Motor neuron (in vitro differentiated cells): Measurements from ENCODE around the gene EIF3A. TPM values are rescaled to one million over a fixed set of nuclear protein-coding genes. Genes with fewer than 3 reads are reported as not detected.

Source experiments
- ATAC-seq, 8 experiments: fragments of 200-7000 bp; cut with Tn5 transposase; replicated peaks in 6 of 8; 2 replicates each; pipeline ENCODE4 v1.8.0; 2021; ENCODE audit warnings: mild to moderate bottlenecking in 8 of 8, moderate library complexity in 8 of 8
- H3K27ac ChIP-seq, 2 donors: fragments of 250-450 bp; sonication (Bioruptor Pico); 2 replicates each; pipeline ENCODE4 v1.9.0; 2021; ENCODE audit warnings: antibody characterized with exemption in 2 of 2, mild to moderate bottlenecking in 2 of 2, moderate library complexity in 1 of 2
- H3K4me1 ChIP-seq, 2 donors: fragments of 250-450 bp; sonication (Bioruptor Pico); replicated peaks in 1 of 2; 2 replicates each; pipeline ENCODE4 v1.6.1; 2021; ENCODE audit warnings: antibody characterized with exemption in 2 of 2, mild to moderate bottlenecking in 2 of 2, moderate library complexity in 1 of 2
- H3K4me3 ChIP-seq, 5 donors: fragments of 250-450 bp; sonication (Bioruptor Pico); 2 replicates each; pipeline ENCODE4 v1.9.0; 2021; ENCODE audit warnings: antibody characterized with exemption in 5 of 5, mild to moderate bottlenecking in 5 of 5, moderate library complexity in 4 of 5
- WGBS, 10 experiments: fragments of 450-650 bp; shearing (Covaris generic); methylation state at CpG; one replicate each; pipeline ENCODE4 v1.0.0; 2022; 5-methylcytosine and 5-hydroxymethylcytosine counted together
- in situ Hi-C, 9 experiments: fragments of 400-800 bp; cut with MboI; loops; one replicate each; pipeline ENCODE4 v1.15.0; 2021; ENCODE audit warnings: low sequenced_read_pairs in 9 of 9, low pct_unique_long_range_greater_than_20kb in 2 of 9; ENCODE audit not compliant: unreplicated experiment in 9 of 9
- total RNA-seq, 8 experiments: library from RNA; unstranded; fragments of 300-600 nt; gene quantifications; 2 replicates each; pipeline versions ENCODE4 v1.2.3 to v1.2.4, GENCODE V29; 2022

Gene EIF3A
- total RNA-seq, 8 experiments from 2014 or later: 75.7 to 184 (median 113) TPM

GRCh38 chr10:119090026-119090795, 9.6 kb upstream of the EIF3A start:
- WGBS, 10 experiments: 76 to 94% (median 85%) methylated on average over 1 to 11 of the region's 13 CpGs
- no peak overlapping the region for H3K4me3 ChIP-seq
- in situ Hi-C loops: no loop called here
- no peaks in the 10 kb centered on the region for H3K4me1 ChIP-seq
- no peak for ATAC-seq
- H3K27ac ChIP-seq: no peak overlapping the region

DNA sequence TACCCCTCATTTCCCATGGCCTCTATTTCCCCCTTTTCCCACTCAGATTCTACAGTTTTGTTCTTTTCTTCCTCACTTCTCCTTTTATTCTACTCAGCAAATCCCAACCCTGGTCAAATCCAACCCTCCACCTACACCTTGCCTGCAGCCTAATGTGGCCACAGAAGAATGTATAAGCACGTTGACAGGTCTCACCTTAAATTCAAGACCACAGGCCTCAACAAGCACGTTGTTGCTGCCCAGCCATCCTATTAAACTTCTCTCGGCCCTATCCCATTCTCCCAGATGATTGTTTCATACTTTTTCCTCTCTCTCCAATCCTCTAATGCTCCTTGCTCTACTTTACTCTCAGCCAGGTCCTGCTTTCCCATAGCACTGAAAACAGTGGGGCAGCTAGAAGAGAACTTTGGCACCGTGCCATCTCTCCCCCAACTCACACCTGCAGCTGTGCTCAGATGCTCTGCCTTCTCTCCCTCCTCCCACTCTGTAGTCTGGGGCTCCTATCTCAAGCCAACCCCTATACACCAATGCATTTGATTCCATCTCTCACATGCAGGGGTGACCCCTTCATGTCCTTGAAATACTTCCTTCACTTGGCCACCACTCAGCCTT, 6.8 kb upstream of the EIF3A start:
- in situ Hi-C loops: no loop called here
- 45 to 81% (median 56%) methylated on average over 2 to 4 of the region's 4 CpGs for WGBS, 10 experiments
- H3K4me1 ChIP-seq: no peaks in the 10 kb centered on the region
- H3K4me3 ChIP-seq: no peak overlapping the region
- ATAC-seq: no peak
- H3K27ac ChIP-seq: no peak overlapping the region

- Histone ChIP-seq H3K4me3 (no peak overlapping the region), H3K27ac (no peak overlapping the region), H3K4me1 (peaks cover 0 to 5% of the 10 kb centered on the region in 2 donors)
- ATAC-seq: no peak
- in situ Hi-C loops: no loop called here
- 33 to 100% (median 96%) methylated on average over 1 to 8 of the region's 11 CpGs; no CpG with 5 or more reads in 2 of the 10 experiments for WGBS, 10 experiments
Observed at GRCh38 chr10:119084896-119085295, 4.3 kb upstream of the EIF3A start.

DNA sequence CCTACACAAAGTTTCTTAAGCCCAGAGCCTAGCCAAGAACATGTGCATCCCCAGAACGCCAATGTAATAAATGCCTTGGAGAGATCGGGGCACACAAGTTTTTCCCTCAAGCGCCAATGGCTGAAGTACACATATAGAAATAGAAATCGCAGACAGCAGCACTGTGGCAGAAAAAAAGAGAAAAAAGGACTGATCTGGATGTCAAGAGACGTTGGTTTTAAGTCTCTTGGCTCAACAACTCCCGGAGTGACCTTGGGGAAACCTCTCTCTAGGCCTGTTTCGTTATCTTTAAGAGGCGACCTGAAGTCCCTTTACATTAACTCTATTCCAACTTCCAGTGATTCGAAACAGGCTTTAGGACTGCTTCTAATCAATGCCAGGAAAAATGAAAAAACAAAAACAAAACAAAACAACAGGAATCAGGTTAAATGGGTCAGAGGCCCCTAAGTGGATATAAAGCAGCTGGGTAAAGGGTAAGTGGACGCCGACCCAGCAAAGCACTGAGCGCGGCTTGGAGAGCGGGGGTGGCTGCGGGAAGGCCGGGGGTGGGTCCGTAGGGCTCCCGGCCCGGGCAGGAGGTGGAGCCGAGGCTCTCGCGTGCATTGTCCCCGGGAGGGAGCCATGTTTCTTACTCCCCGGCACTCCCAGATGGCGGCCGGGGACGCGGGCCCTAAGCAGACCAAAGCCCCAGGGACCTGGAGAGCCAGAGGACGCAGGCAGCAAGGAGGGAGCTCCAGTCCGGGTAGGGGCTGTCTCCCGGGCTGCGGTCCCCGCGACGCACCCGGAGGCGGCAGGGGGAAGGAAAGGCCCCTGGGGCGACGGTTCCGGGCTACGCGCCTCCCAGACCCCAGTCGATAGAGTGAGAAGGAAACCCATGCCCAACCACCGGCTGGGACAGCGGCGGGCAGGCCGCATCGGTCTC, 757 bp downstream of the EIF3A start:
- in situ Hi-C loops: no loop called here
- H3K27ac ChIP-seq: peak overlapping the region; percentile 84 to 94
- H3K4me1 ChIP-seq: peaks cover 5 to 8% of the 10 kb centered on the region in 2 donors
- ATAC-seq: peak; percentile 36 to 71 (median 54)
- WGBS, 10 experiments: 0 to 4% (median 0%) methylated on average over 1 to 11 of the region's 48 CpGs
- peak overlapping the region; percentile 60 to 92 (median 74) for H3K4me3 ChIP-seq

DNA sequence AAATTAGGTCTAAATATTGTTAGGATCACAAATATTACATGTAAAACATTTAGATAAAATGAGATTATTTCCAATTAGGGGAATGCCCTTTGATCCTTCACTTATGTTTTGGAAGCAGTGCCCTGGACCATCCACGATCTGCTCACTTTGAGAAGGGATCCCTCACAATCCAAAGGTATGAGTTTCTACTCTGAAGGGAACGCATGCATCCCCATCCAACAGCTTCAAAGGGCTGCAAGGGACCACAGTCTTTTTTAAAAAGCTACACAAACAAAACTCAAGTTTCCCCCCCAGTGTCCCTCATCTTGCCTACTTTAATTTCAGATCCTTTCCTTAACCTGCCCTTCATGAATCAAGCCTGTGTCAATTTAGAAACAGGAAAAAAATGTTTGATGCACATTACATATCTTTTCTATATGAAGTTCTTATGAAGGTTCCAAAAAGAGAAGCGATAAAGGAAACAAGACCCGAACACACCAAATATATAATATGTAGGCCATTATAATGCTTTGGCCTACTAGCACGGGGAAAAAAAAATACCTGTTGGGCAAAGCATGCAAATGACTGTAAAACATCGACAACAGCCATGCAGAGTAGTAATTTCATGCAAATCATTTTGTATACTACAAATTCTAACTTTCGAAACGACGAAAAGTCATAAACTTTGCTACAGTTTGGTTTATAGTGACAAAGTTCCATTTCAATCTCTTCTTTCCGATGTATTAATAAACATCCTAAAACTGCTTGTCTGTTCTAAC, 2.0 kb downstream of the EIF3A start:
- H3K27ac ChIP-seq: no peak overlapping the region
- 6 to 70% (median 29%) methylated on average over 6 to 10 of the region's 10 CpGs for WGBS, 10 experiments
- H3K4me1 ChIP-seq: peaks cover 5 to 8% of the 10 kb centered on the region in 2 donors
- in situ Hi-C loops: no loop called here
- peak overlapping the region; percentile 60 to 92 (median 74) for H3K4me3 ChIP-seq
- ATAC-seq: no peak

- 39 to 100% (median 90%) methylated on average over 1 to 6 of the region's 6 CpGs for WGBS, 10 experiments
- in situ Hi-C loops: no loop called here
- Histone ChIP-seq H3K4me1 (peaks cover 0 to 2% of the 10 kb centered on the region in 2 donors), H3K4me3 (no peak overlapping the region), H3K27ac (no peak overlapping the region)
- ATAC-seq: no peak
Observed at GRCh38 chr10:119073584-119073983, 7.0 kb downstream of the EIF3A start.

DNA sequence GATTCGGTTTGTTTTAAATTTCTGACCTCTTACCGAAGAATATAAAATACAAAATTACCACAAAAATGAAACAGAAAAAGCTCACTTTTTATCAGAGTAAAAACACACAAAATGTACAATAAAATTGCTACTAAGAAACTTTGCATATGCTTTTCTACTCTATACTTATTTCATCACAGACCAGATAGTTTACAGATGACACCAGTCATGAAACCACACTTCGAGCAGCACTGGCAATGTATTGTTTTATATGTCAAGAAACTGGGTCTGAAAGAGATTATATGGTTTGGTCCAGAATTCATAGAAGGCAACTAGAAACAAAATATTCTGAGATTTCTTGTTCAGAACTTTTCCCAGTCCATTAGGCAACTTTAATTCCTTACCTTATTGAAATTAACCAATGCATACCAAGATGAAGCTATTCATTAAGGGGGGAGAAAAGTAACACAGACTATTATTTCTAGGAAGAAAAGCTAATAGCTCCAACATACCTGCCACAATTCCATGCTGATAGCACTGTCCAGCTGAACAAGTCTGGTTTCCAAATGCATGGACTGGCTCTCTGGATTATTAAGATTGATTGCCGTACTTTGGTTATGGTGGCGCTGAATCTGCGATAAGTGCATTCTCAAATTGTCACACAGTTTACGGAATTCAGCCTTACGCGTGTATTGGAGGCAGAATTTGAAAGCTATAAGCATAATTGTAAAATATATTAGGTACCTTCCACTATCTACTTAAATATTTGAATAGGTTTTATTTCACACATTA, 10.0 kb downstream of the EIF3A start:
- ATAC-seq: no peak
- H3K27ac ChIP-seq: no peak overlapping the region
- no peak overlapping the region for H3K4me3 ChIP-seq
- 91 to 100% (median 96%) methylated on average over 5 to 9 of the region's 9 CpGs for WGBS, 10 experiments
- in situ Hi-C loops: no loop called here
- no peaks in the 10 kb centered on the region for H3K4me1 ChIP-seq

GRCh38 chr10:119061926-119062325, 18.7 kb downstream of the EIF3A start:
- in situ Hi-C loops: no loop called here
- Histone ChIP-seq H3K4me1 (no peaks in the 10 kb centered on the region), H3K4me3 (no peak overlapping the region), H3K27ac (no peak overlapping the region)
- no peak for ATAC-seq
- 78 to 100% (median 96%) methylated on average over 1 to 2 of the region's 2 CpGs; no CpG with 5 or more reads in 2 of the 10 experiments for WGBS, 10 experiments

GRCh38 chr10:119061352-119061751, 19.3 kb downstream of the EIF3A start:
- ATAC-seq: no peak
- Histone ChIP-seq H3K4me1 (no peaks in the 10 kb centered on the region), H3K4me3 (no peak overlapping the region), H3K27ac (no peak overlapping the region)
- in situ Hi-C loops: no loop called here
- WGBS, 10 experiments: 50 to 100% (median 83%) methylated on average over 1 of the region's 1 CpG; no CpG with 5 or more reads in 1 of the 10 experiments

GRCh38 chr10:119060107-119060506, 20.5 kb downstream of the EIF3A start:
- 60 to 100% (median 100%) methylated on average over 1 of the region's 1 CpG; no CpG with 5 or more reads in 1 of the 10 experiments for WGBS, 10 experiments
- Histone ChIP-seq H3K27ac (no peak overlapping the region), H3K4me3 (no peak overlapping the region), H3K4me1 (no peaks in the 10 kb centered on the region)
- in situ Hi-C loops: no loop called here
- ATAC-seq: no peak

DNA sequence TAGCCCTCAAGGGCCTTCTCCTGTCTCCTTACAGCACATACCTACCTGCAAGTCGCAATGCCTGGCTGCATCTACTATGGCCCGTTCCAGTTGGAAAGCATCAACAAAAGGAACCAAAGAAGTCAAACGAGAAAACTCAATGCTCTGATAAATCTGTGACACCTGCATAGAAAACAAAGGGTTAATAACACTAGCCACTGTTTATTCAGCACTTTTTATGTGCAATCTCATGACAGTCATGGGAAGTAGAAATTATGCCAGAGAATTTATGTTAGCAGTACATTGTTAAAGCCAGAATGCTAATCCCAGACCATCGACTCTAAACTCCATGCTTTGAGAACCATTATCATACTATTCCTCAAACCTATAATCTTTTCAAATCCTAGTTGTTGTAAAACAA, 21.1 kb downstream of the EIF3A start:
- in situ Hi-C loops: no loop called here
- H3K4me1 ChIP-seq: no peaks in the 10 kb centered on the region
- no peak overlapping the region for H3K27ac ChIP-seq
- ATAC-seq: no peak
- no peak overlapping the region for H3K4me3 ChIP-seq
- 40 to 100% (median 93%) methylated on average over 1 to 4 of the region's 4 CpGs for WGBS, 10 experiments

DNA sequence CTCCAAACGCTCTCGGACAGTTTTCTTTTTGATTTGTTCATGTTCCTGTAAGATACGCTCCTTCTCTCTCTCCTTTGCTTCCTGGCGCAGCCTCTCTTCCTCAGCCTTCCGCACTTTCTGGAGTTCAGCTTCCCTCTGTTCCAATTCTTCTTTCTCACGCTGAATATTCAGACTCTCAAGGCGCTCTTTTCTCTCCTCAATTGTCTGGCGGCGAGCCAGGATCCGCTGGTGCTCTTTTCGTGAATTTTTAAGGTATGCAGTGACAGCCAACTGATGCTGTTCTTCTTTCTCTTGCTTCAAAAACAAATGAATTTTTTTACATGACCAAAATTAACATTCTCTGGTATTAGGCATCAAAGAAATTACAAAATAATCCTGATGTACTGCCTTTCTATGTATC, 22.6 kb downstream of the EIF3A start:
- Histone ChIP-seq H3K27ac (no peak overlapping the region), H3K4me1 (no peaks in the 10 kb centered on the region), H3K4me3 (no peak overlapping the region)
- 85 to 99% (median 92%) methylated on average over 10 to 11 of the region's 11 CpGs for WGBS, 10 experiments
- in situ Hi-C loops: no loop called here
- no peak for ATAC-seq
